Effector memory CD8-positive, alpha-beta T cell (primary cell): Measurements from ENCODE around the gene UBE2D3.
"Not testable (repeated sequence)": the region's sequence is repeated elsewhere in the genome, so short reads cannot be mapped to it uniquely, and the experiment has no call there.

ENCODE experiments used
- ATAC-seq: fragments of 150-1000 bp; cut with Tn5 transposase; replicated peaks from 2 replicates; pipeline ENCODE4 v1.10.0; 2021; ENCODE audit warnings: mild to moderate bottlenecking, moderate library complexity
- DNase-seq, 3 experiments: peaks; one replicate each; pipeline ENCODE4 v3.0.0; 2021
- H3K27ac Mint-ChIP-seq, 2 donors: one replicate each; pipeline ENCODE4 v1.8.0; 2022; ENCODE audit warnings: mild to moderate bottlenecking in 2 of 2, mixed read lengths in 2 of 2, moderate library complexity in 2 of 2
- H3K27me3 Mint-ChIP-seq, 2 donors: one replicate each; pipeline ENCODE4 v1.8.0; 2022; ENCODE audit warnings: mixed read lengths in 2 of 2
- H3K36me3 Mint-ChIP-seq: one replicate; pipeline ENCODE4 v1.8.0; 2022; ENCODE audit warnings: mild to moderate bottlenecking, moderate library complexity, mixed read lengths; ENCODE audit not compliant: insufficient read depth
- H3K4me1 Mint-ChIP-seq, 2 donors: one replicate each; pipeline ENCODE4 v1.8.0; 2022; ENCODE audit warnings: low read depth in 2 of 2, mixed read lengths in 2 of 2
- H3K4me3 Mint-ChIP-seq, 2 donors: one replicate each; pipeline ENCODE4 v1.8.0; 2022; ENCODE audit warnings: mild to moderate bottlenecking in 2 of 2, mixed read lengths in 2 of 2, moderate library complexity in 2 of 2
- H3K9me3 Mint-ChIP-seq, 2 donors: one replicate each; pipeline ENCODE4 v1.8.0; 2022; ENCODE audit warnings: mixed read lengths in 2 of 2

The UBE2D3 gene

GRCh38 chr4:102825261-102826091, 1.9 kb downstream of the UBE2D3 start:
- Mint-ChIP-seq H3K4me3 (no peak overlapping the region), H3K27me3 (no peaks in the 10 kb centered on the region), H3K36me3 (peaks cover 13% of the 10 kb centered on the region), H3K9me3 (no peaks in the 10 kb centered on the region), H3K27ac (no peak overlapping the region), H3K4me1 (peaks cover 29 to 45% of the 10 kb centered on the region in 2 donors)
- peak in 2 of 3 experiments; percentile 6 to 21 for DNase-seq
- ATAC-seq: no peak

- Mint-ChIP-seq H3K9me3 (no peaks in the 10 kb centered on the region), H3K27me3 (no peaks in the 10 kb centered on the region), H3K27ac (no peak overlapping the region), H3K4me1 (peaks cover 37 to 54% of the 10 kb centered on the region in 2 donors), H3K36me3 (peaks cover 21% of the 10 kb centered on the region), H3K4me3 (no peak overlapping the region)
- DNase-seq (no peak), ATAC-seq (no peak)
Observed at GRCh38 chr4:102824398-102824797, 3.0 kb downstream of the UBE2D3 start.

GRCh38 chr4:102823897-102824296, 3.5 kb downstream of the UBE2D3 start:
- Mint-ChIP-seq H3K27ac (peak overlapping the region in 1 of 2 donors; percentile 91), H3K36me3 (peaks cover 26% of the 10 kb centered on the region), H3K4me1 (peaks cover 37 to 51% of the 10 kb centered on the region in 2 donors), H3K4me3 (no peak overlapping the region), H3K9me3 (no peaks in the 10 kb centered on the region), H3K27me3 (no peaks in the 10 kb centered on the region)
- ATAC-seq (no peak), DNase-seq (no peak)

- Mint-ChIP-seq H3K4me3 (no peak overlapping the region), H3K36me3 (peaks cover 30% of the 10 kb centered on the region), H3K9me3 (no peaks in the 10 kb centered on the region), H3K4me1 (peaks cover 40 to 51% of the 10 kb centered on the region in 2 donors), H3K27me3 (no peaks in the 10 kb centered on the region), H3K27ac (peak overlapping the region in 1 of 2 donors; percentile 91)
- no peak for DNase-seq
- no peak for ATAC-seq
Observed at GRCh38 chr4:102823464-102823863, 3.9 kb downstream of the UBE2D3 start.

- Mint-ChIP-seq H3K9me3 (no peaks in the 10 kb centered on the region), H3K4me1 (peaks cover 58 to 78% of the 10 kb centered on the region in 2 donors), H3K36me3 (peaks cover 57% of the 10 kb centered on the region), H3K27ac (peak overlapping the region in 1 of 2 donors; percentile 94), H3K27me3 (no peaks in the 10 kb centered on the region), H3K4me3 (no peak overlapping the region)
- peak; percentile 77 for ATAC-seq
- peak; percentile 53 to 62 (median 58) for DNase-seq
Observed at GRCh38 chr4:102819588-102820365, 7.6 kb downstream of the UBE2D3 start.

GRCh38 chr4:102819100-102819499, 8.3 kb downstream of the UBE2D3 start:
- Mint-ChIP-seq H3K27ac (peak overlapping the region in 1 of 2 donors; percentile 94), H3K36me3 (peaks cover 63% of the 10 kb centered on the region), H3K4me1 (peaks cover 58 to 84% of the 10 kb centered on the region in 2 donors)
- H3K27me3 Mint-ChIP-seq, H3K9me3 Mint-ChIP-seq, H3K4me3 Mint-ChIP-seq, DNase-seq, ATAC-seq: not testable (repeated sequence)

- H3K27ac Mint-ChIP-seq: peak overlapping the region; percentile 49 to 85
- peaks cover 60 to 89% of the 10 kb centered on the region in 2 donors for H3K4me1 Mint-ChIP-seq
- no peaks in the 10 kb centered on the region for H3K27me3 Mint-ChIP-seq
- H3K36me3 Mint-ChIP-seq: peaks cover 77% of the 10 kb centered on the region
- no peaks in the 10 kb centered on the region for H3K9me3 Mint-ChIP-seq
- ATAC-seq: no peak
- no peak for DNase-seq
- no peak overlapping the region for H3K4me3 Mint-ChIP-seq
Observed at GRCh38 chr4:102817613-102818268, 9.6 kb downstream of the UBE2D3 start.

- DNase-seq (no peak), ATAC-seq (no peak)
- Mint-ChIP-seq H3K36me3 (peaks cover 83% of the 10 kb centered on the region), H3K9me3 (no peaks in the 10 kb centered on the region), H3K4me1 (peaks cover 59 to 88% of the 10 kb centered on the region in 2 donors), H3K27ac (peak overlapping the region; percentile 49 to 85), H3K4me3 (no peak overlapping the region), H3K27me3 (no peaks in the 10 kb centered on the region)
Observed at GRCh38 chr4:102817021-102817605, 10.2 kb downstream of the UBE2D3 start.

GRCh38 chr4:102815981-102816380, 11.4 kb downstream of the UBE2D3 start:
- H3K9me3 Mint-ChIP-seq: no peaks in the 10 kb centered on the region
- DNase-seq (no peak), ATAC-seq (no peak)
- H3K4me1 Mint-ChIP-seq: peaks cover 67 to 86% of the 10 kb centered on the region in 2 donors
- no peaks in the 10 kb centered on the region for H3K27me3 Mint-ChIP-seq
- peak overlapping the region; percentile 11 to 49 for H3K27ac Mint-ChIP-seq
- peaks cover 83% of the 10 kb centered on the region for H3K36me3 Mint-ChIP-seq
- no peak overlapping the region for H3K4me3 Mint-ChIP-seq

- Mint-ChIP-seq H3K4me3 (peak overlapping the region in 1 of 2 donors; percentile 65), H3K9me3 (no peaks in the 10 kb centered on the region), H3K4me1 (peaks cover 46 to 65% of the 10 kb centered on the region in 2 donors), H3K36me3 (peaks cover 94% of the 10 kb centered on the region), H3K27me3 (no peaks in the 10 kb centered on the region), H3K27ac (peak overlapping the region; percentile 75 to 87)
- ATAC-seq: no peak
- DNase-seq: no peak
Observed at GRCh38 chr4:102809691-102810090, 17.7 kb downstream of the UBE2D3 start.

- Mint-ChIP-seq H3K27me3 (no peaks in the 10 kb centered on the region), H3K4me3 (peak overlapping the region in 1 of 2 donors; percentile 65), H3K9me3 (no peaks in the 10 kb centered on the region), H3K4me1 (peaks cover 43 to 60% of the 10 kb centered on the region in 2 donors), H3K27ac (peak overlapping the region in 1 of 2 donors; percentile 87), H3K36me3 (peaks cover 94% of the 10 kb centered on the region)
- DNase-seq: no peak
- peak; percentile 67 for ATAC-seq
Observed at GRCh38 chr4:102809190-102809589, 18.2 kb downstream of the UBE2D3 start.

- Mint-ChIP-seq H3K27me3 (no peaks in the 10 kb centered on the region), H3K4me1 (peaks cover 39 to 56% of the 10 kb centered on the region in 2 donors), H3K27ac (peak overlapping the region in 1 of 2 donors; percentile 87), H3K4me3 (no peak overlapping the region), H3K9me3 (no peaks in the 10 kb centered on the region), H3K36me3 (peaks cover 94% of the 10 kb centered on the region)
- ATAC-seq (no peak), DNase-seq (no peak)
Observed at GRCh38 chr4:102808009-102808408, 19.3 kb downstream of the UBE2D3 start.

GRCh38 chr4:102807345-102807744, 20.0 kb downstream of the UBE2D3 start:
- no peaks in the 10 kb centered on the region for H3K27me3 Mint-ChIP-seq
- H3K4me1 Mint-ChIP-seq: peaks cover 40 to 55% of the 10 kb centered on the region in 2 donors
- no peaks in the 10 kb centered on the region for H3K9me3 Mint-ChIP-seq
- ATAC-seq (no peak), DNase-seq (no peak)
- peaks cover 94% of the 10 kb centered on the region for H3K36me3 Mint-ChIP-seq
- H3K27ac Mint-ChIP-seq: no peak overlapping the region
- no peak overlapping the region for H3K4me3 Mint-ChIP-seq
